HepG2 (cell line): ENCODE results near the gene VPS13D. TPM values are rescaled to one million over a fixed set of nuclear protein-coding genes. Genes with fewer than 3 reads are reported as not detected.
A peak's percentile ranks its signal among the peaks of the same experiment; 100 is the strongest.

Experiments
- AKNA ChIP-seq: sonication (generic); formaldehyde crosslinking; IDR thresholded peaks from 2 replicates; pipeline ENCODE4 v1.4.0; 2020; ENCODE audit warnings: missing genetic modification reagents, borderline replicate concordance
- ATAD3A ChIP-seq: sonication (generic); formaldehyde crosslinking; IDR thresholded peaks from 2 replicates; pipeline ENCODE4 v1.4.0; 2020; ENCODE audit warnings: missing genetic modification reagents
- CHD4 ChIP-seq: fragments of 200-600 bp; sonication (generic); IDR thresholded peaks from 2 replicates; pipeline ENCODE4 v1.7.0; 2017; ENCODE audit warnings: mild to moderate bottlenecking, low read length, borderline replicate concordance
- DRAP1 ChIP-seq: IDR thresholded peaks from 2 replicates; pipeline ENCODE4 v1.6.1; 2016; ENCODE audit warnings: missing genetic modification reagents, missing compliant biosample characterization
- FOXO4 ChIP-seq: sonication (generic); formaldehyde crosslinking; conservative IDR thresholded peaks from 2 replicates; pipeline ENCODE4 v1.8.1; 2023; ENCODE audit warnings: missing genetic modification reagents
- NFYB ChIP-seq: sonication (generic); formaldehyde crosslinking; IDR thresholded peaks from 2 replicates; pipeline ENCODE4 v1.4.0; 2020; ENCODE audit warnings: missing genetic modification reagents
- NONO ChIP-seq, 2 experiments: fragments of 450-650 bp in 1 of 2; sonication (generic) in 1 of 2; formaldehyde crosslinking in 1 of 2; IDR thresholded peaks in 1 of 2; conservative IDR thresholded peaks in 1 of 2; 2 replicates each; pipeline versions ENCODE4 v1.6.1 to v1.8.0; 2017 to 2022; ENCODE audit warnings: mild to moderate bottlenecking in 1 of 2, missing genetic modification reagents in 1 of 2, moderate library complexity in 1 of 2
- NR3C1 ChIP-seq: sonication (generic); formaldehyde crosslinking; IDR thresholded peaks from 2 replicates; pipeline ENCODE4 v1.4.0; 2020; ENCODE audit warnings: missing genetic modification reagents
- SMAD9 ChIP-seq: sonication (generic); formaldehyde crosslinking; IDR thresholded peaks from 2 replicates; pipeline ENCODE4 v1.5.1; 2020; ENCODE audit warnings: mild to moderate bottlenecking, missing genetic modification reagents
- TARDBP ChIP-seq: sonication (generic); formaldehyde crosslinking; IDR thresholded peaks from 2 replicates; pipeline ENCODE4 v1.8.0; 2022; ENCODE audit warnings: mild to moderate bottlenecking, missing genetic modification reagents
- ZBTB43 ChIP-seq: sonication (generic); formaldehyde crosslinking; conservative IDR thresholded peaks from 2 replicates; pipeline ENCODE4 v1.4.0; 2020; ENCODE audit warnings: missing genetic modification reagents
- ZBTB7B ChIP-seq: sonication (generic); formaldehyde crosslinking; IDR thresholded peaks from 2 replicates; pipeline ENCODE4 v1.4.0; 2020; ENCODE audit warnings: missing genetic modification reagents
- ZNF317 ChIP-seq: sonication (generic); formaldehyde crosslinking; IDR thresholded peaks from 2 replicates; pipeline ENCODE4 v1.5.0; 2020; ENCODE audit warnings: mild to moderate bottlenecking, missing genetic modification reagents
- ZNF382 ChIP-seq: sonication (generic); formaldehyde crosslinking; IDR thresholded peaks from 2 replicates; pipeline ENCODE4 v1.5.0; 2020; ENCODE audit warnings: missing genetic modification reagents, mild to moderate bottlenecking, borderline replicate concordance
- ZNF562 ChIP-seq: sonication (generic); formaldehyde crosslinking; IDR thresholded peaks from 2 replicates; pipeline ENCODE4 v1.8.0; 2022; ENCODE audit warnings: missing genetic modification reagents, borderline replicate concordance
- polyA plus RNA-seq, 8 experiments: library from polyadenylated mRNA; depleted of rRNA in 3 of 8; stranded (reverse) in 7 of 8; unstranded in 1 of 8; fragments of >200 nt; fragmentation: Illumina TruSeq in 4 of 8; extraction: Trizol in 4 of 8; gene quantifications; 2 replicates each; pipeline versions ENCODE4 v1.2.1 to v1.2.3, GENCODE V29; 2011 to 2016; ENCODE audit warnings: low read depth in 4 of 8, missing spikeins in 1 of 8, mixed read lengths in 1 of 8; ENCODE audit not compliant: insufficient read depth in 1 of 8
- total RNA-seq, 5 experiments: library from RNA; depleted of rRNA; stranded (reverse); fragments of >200 nt; fragmentation: Illumina TruSeq; extraction: Trizol; gene quantifications; 2 replicates each; pipeline ENCODE4 v1.2.3, GENCODE V29; 2016; ENCODE audit warnings: low read depth in 1 of 5

Gene VPS13D
- total and polyA plus RNA-seq, 2 of the 13 experiments (the other 11 are each of a cell fraction or from before 2014, with no cell fraction given) = 8.6 to 13.9 TPM

- TF ChIP-seq ZBTB43 (CRISPR knock-in tag) (peak; percentile 66; the same call in 1 of the 2 replicates), ZNF317 (CRISPR knock-in tag) (peak; percentile 50; the same call in 1 of the 2 replicates), ATAD3A (CRISPR knock-in tag) (no peak), ZNF562 (no peak), AKNA (CRISPR knock-in tag) (no peak), NFYB (CRISPR knock-in tag) (no peak), DRAP1 (CRISPR knock-in tag) (peak; percentile 80), NONO (IDR thresholded peaks at IDR 0.05) (no peak), NONO (CRISPR knock-in tag; conservative IDR thresholded peaks at IDR 0.05) (peak; percentile 88), NR3C1 (CRISPR knock-in tag) (no peak), SMAD9 (CRISPR knock-in tag) (no peak), CHD4 (peak; percentile 92; the same call in 1 of the 2 replicates), ZNF382 (CRISPR knock-in tag) (no peak), ZBTB7B (CRISPR knock-in tag) (peak; percentile 94), TARDBP (CRISPR knock-in tag) (peak; percentile 91; the same call in 1 of the 2 replicates), FOXO4 (no peak)
These were observed 295.7 kb downstream of the VPS13D start (continued) for GRCh38 chr1:12525311-12526181.
